HG03558 (cell line): Measurements from ENCODE around the gene BANF2.
"Not testable (repeated sequence)": the region's sequence is repeated elsewhere in the genome, so short reads cannot be mapped to it uniquely, and the experiment has no call there.

ENCODE experiments used
- ATAC-seq: cut with Tn5 transposase; IDR thresholded peaks from one replicate; pipeline ENCODE4 v1.9.1; 2021; ENCODE audit warnings: moderate number of reproducible peaks; ENCODE audit not compliant: unreplicated experiment; ENCODE audit errors: extremely low read depth

The BANF2 gene

DNA sequence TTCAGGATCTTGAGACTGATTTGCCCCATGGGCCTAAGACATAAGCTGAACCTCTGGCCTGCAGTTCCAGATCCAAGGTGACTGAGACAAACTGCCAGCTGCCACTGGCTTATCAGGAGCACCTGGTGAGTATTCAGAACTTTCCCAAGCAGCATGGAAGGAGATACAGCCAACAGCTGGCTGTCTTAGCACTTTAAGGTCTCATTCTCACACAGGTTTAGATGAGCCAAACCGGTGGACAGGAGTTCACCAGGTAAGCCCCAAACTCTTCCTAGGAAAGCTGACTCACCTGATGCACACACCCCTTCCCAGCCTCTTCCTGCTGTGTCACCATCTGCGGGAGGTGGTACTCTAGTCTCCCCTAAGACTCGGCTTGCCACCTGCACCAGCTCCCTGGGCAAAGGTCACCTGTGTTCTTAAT, at the start of gene BANF2:
TSS of gene BANF2 (plus strand) at position 36 of the 421 bp plus-strand sequence. CDS start 25,060 bp downstream, outside the sequence.
- ATAC-seq = no peak

DNA sequence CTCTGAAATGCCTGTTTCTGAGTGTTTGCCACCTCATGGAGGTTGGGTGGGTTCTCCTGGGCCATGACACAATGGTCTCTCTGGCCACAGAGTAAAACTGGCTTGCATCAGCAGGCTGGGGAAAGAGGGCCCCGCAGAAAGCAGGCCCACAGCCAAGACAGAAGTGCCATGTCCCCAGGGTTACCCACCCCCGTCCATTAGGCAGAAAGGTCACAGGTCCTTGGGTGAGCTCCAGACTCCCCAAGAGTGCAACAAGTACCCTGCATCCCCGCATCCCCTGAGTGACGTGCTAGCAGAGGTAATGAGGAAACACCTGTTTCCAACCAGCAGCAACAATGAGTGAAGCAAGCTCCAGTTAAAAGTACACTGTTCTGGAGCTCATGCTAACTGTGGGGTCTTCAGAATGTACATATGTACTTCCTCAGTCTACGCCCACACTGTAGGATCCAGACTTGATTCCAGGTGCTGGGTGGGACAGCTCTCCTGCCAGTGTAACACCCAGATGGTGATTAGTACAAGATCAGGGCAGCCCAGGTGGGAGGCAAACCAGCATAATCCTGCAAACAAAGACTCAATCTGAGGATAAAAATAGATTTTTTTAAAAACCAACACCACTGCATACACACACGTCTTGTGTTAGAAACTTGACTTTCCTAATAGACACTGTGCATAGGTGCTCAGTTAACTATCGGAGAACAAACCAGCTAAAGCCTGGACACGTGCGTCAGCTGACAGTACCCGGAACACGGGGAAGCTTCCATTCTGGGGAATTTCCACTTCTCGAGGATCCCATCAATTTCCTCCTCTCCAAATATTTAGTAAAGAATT, 49.3 kb upstream of the BANF2 start:
- no peak for ATAC-seq

DNA sequence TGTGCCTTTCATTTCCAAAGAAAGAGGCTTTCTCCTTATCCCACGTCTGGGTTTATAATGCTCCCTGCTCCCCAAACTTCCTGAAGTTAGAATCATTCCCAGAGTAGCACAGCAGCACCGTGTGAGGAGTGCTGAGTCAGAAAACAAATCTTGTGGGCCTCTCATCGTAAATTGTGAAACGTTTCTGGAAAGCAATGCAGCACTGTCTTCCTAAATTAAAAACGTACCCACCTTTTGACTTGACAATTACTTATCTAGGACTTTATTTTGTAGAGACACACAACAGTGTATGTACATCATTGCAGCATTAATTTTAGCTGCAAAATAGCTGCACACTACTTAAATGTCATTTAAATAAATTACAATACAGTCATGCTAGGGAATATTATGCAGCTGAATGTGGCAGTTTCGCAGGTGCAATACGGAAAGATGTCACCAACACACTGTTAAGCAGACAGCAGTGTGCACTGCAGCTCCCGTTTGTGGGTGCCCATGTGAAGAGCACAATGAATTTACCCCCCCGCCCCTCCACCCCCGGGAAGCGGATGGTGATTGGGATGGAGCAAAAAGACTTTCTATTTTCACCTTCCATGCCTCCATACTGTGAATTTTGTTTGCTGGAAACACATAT, 48.5 kb upstream of the BANF2 start:
- ATAC-seq = no peak

DNA sequence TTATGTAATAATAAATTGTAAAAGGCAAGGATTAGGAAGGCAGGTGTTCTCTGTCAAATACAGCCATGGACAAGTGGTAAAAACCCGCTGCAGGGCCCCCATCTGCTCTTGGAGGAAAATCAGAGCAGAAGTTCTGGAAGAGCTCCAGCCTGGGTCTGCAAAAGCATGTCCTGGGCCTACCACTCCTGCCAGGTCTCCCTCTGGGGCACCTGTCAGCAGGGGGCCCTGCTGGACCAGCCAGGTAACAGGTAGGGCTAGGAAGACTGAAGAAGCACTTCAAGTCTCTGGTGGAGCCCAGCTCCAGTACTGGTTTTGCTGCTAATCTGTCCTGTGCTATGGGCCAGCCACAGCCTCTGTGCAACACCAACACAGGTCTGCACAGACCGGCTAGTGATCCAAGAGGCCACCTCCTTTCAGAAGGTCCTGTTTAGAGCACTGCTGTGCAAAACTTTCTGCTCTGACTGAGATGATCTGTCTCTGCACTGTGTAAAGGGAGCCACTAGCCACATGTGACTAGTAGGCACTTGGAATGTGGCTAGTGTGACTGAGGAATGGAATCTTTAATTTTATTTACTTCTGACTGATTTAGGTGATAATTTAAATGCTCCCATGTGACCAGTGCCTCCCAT, 47.9 kb upstream of the BANF2 start:
- ATAC-seq = no peak

DNA sequence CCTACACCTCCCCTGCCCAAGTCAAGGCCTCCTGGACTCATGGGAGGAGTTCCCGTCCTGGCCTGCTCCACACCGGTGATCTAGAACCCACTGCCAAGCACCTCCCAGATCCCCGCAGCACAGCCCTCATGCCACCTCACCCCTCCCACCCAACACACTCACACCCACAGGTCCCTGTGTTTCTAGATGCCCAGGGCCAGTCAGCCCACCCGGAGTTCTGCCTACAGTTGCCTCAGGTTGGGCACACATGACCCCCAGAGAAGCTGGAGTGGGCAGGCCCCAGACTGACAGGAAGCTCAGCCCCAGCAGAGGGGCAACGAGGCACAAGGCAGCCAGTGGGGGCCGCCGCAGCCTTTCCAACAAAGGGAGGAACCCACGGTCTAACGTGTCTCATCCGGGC, 47.4 kb upstream of the BANF2 start:
- ATAC-seq = no peak

DNA sequence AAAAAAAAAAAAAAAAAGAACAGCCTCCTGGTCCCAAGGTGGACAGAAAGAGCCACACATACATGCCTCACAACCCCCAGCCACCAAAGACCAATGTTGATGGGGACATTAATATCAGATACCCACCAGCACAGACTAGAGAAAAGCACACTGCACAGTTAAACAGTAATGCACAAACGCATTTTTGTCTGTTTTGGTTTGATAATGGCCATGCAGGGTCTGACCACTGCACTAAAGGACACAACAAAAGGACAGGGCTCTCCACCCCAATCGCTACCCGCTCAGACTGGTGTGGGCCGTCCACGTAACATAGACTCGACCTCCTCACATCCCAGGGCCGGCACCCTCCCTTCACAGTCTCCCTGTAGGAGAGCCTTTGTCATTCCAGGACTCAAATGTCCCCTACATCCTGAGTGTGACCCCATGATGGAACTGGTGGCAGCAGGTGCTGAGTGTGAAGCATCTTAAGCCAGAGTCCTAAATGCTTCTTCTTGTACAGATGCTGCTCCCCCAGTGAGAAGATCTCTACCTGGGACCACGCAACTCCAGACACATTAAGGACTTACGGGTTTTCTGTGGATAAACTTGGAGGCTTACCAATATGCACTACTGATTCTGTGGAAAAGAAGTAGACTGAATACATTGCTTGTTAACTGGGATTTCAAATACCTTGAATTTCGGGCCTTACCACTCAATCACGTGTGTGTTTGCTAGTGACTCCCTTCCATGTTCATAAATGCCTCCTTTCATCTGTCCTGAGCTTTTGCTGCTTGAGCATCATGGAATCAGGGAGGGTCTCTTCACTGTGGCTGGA, 45.7 kb upstream of the BANF2 start:
- no peak for ATAC-seq

DNA sequence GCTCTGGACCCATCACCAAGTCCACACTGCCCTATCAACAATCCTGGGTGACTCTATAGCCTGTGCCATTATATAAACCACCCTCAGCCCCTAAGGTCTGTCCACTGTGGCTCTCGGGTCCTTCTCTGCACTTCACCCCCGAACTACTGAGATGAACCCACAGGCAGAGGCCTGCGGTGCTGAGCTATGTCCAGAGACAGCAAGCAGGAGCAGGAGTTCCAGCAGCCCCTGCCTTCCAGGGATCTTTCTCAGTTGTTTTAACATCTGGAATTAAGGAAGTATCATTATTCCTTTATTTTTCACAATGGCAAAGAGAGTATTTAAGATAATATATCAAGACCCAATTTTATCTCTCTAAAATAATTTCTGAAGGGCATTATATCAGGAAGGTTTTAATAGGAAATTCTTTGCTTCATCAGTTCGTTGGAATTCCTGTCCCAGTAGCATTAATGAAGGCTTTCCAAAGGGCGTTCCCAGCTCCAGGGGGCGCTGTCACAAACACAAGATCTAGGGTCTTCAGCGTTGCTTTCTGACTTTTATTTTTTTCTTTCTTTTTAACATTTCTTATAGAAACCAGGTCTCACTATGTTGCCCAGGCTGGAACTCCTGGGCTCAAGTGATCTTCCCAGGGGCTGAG, 45.0 kb upstream of the BANF2 start:
- no peak for ATAC-seq

DNA sequence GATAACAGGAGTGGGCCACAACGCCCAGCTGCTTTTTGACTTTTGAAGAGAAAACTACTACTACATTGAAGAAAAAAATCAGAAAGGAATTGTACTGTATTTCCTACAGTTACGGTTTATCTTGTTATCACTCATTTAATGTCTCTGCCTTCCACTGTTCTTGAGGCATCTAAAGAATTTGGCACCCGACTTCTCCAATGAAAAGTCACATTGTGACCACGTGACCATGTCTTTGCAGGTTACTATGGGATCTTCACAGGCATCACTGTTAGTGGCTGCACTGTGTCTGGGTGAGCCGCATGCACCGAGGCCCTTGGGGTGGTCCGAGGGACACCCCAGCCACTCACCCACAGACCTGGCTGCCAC, 44.5 kb upstream of the BANF2 start:
- ATAC-seq = no peak

DNA sequence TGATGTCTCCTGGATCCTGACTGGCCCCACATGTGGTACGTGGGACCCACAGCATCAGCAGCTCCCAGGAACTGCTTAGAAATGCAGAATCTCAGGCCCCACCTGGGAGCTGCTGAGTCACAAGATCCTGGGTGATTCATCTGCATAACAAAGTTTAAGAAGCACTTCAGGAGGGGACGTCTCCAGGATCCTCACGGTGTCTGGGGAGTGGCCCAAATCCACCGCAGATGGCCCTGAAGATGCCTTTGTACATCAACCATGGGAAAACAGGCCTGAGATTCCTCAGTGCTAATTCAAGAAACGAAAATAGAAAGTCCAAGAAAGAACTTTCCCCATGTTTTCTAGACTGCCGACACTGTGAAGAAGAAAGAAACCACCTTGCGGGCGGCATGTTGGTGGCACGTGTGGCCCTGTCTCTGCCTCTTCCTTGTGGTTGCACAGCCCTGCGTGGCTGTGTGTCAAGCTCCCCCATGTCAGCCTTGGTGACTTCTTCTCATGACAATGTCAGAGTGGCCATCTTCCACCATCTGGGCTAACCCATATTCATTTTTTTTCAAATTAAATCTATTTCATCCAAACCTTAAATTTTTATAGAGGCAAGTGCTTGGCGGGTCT, 43.8 kb upstream of the BANF2 start:
- no peak for ATAC-seq

DNA sequence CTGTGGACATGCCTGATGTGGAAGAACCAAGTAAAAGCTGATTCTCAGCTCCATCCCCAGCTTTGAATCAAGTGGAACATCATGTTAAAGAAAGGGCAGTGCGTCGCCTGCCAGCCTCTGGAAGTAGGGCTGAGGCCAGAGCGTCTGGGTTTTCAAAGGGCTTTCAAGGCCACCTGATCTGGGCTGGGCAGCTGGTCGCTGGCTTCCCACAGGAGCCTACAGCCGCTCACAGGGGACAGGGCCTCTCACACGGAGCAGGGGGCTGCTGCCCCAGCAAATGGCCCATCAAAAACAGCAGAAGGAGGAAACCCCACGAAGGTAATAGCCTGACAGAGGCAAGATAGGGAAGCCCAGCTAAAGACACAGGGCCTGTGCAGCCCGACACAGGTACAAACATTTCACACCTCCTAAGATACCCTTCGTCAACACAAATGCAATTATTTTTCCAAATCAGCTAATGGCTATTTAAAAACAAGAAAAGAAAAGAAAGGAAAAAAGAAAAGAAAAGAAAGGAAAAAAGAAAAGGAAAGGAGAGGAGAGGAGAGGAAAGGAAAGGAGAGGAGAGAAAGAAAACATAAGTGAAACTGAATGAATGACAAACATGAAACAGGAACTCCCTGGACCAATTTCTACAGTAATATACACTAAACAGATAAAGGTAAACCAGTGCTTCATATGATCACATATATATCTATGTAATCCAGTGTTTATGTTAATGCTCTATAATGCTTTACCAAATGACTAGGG, 42.5 kb upstream of the BANF2 start:
- no peak for ATAC-seq

DNA sequence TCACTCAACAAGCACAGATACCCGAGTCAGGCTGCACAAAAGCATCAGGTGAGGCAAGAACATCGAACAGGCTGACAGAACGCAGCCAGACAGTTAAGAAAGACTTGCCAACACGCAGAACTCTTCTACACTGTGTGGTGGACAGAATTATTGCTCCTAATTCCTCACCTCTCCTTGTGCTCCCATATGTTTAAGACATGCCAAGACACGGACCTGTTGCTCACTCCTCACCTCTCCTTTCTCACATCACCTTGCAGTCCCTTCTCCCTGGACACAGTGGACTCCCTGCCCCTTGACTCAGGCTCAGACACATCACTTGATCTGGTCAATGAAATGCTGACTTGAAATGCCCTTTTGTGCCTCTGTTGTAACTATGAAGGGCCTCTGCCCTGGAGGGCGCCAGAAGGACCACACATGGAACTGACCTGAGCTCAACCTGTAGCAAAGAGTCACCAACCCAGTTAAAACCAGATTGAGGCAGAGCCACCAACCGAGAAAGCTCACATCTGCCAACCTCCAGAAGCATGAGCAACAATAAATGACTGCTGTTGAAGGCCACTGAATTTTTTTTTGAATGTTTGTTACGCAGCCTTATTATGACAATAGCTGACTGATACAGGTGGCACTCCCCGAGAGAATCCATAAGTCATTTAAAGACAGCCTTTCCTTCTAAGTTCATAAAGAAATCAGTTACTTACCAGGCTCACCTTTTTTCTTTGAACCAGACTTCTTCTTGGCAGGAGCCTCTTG, 41.7 kb upstream of the BANF2 start:
- no peak for ATAC-seq

DNA sequence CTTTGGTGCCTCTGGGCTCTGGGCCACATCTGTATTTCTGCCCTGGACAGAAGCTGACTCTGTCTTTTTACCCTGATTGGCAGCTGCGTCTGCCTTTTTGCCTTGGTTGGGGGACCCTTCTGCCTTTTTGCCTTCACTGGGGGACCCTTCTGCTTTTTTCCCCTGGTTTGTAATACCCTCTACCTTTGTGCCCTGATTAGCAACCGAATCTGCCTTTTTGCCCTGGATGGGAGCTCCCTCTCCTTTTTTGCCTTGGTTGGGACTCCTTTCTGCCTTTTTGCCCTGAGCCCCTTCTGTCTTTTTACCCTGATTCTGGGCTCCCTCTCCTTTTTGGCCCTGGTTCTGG, 41.1 kb upstream of the BANF2 start:
- ATAC-seq = no peak

DNA sequence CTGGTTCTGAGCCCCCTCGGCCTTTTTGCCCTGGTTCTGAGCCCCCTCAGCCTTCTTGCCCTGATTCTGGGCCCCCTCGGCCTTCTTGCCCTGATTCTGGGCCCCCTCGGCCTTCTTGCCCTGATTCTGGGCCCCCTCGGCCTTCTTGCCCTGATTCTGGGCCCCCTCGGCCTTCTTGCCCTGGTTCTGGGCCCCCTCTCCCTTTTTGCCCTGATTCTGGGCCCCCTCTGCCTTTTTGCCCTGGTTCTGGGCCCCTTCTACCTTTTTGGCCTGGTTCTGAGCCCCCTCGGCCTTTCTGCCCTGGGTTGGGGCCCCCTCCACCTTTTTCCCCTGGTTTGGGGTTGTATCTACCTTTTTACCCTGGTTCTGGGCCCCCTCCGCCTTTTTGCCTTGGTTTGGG, 40.4 kb upstream of the BANF2 start:
- not testable (repeated sequence) for ATAC-seq

DNA sequence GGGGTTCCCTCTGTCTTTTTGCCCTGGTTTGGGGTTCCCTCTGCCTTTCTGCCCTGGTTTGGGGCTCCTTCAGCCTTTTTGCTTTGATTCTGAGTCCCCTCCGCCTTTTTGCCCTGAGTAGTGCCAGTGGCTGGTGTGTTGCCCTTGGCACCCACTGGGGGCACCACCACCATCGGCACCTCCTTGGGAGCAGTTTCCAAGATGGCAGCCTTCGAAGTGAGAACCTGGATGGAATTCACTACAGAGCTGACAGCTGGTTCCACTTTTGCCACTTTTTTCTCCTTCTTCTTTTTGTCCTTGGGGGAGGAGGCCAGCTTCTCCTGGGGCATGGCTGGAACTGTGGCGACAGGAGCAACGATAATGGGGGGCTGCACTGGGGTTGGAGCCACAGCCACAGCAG, 40.0 kb upstream of the BANF2 start:
- ATAC-seq = no peak

DNA sequence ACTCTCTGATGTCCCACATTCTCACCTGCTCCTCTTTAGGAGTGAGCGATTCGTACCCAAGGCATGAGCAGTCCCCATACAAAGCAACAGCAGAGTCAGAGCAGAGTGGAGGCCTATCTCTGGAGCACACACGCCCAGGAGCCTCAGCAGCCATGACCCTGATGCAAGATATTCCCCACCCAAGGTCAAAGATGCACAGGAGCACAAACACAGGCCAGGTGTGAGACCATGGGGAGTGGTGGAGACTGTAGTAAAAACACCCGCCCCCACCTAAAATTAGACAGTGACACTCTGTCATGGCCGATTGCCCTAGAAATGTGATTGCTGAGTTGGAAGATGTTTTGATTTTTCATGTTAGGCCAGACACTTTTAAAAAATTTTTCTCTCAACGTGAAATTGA, 39.1 kb upstream of the BANF2 start:
- no peak for ATAC-seq

DNA sequence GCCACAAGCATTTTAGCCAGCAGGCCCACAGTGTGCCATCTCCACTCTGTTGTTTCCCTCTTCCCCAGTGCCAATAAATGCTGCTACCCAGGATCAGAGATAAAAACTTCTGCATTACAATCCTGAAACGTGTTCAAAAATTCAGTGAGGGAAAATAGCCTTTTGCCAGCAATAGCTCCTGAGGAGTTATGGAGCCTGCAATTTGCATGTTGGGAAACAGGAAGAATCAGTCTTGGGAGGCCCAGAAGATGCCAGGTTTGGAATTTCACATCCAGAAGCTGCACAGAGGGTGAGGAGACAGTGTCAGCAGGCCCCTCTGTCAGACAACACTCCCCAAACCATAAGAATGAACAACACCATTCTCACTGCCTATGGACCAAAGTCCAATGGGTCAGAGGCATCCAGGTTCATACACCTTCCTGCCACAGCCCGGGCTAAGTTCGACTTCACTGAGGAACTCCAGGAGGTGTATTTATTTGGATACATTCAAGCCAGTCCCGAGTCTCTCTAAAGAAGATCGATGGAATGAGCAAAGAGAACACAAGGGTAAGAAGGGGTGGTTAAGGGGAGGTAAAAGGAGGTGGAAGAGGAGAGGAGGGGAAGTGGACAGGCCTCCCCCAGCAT, 38.5 kb upstream of the BANF2 start:
- no peak for ATAC-seq

DNA sequence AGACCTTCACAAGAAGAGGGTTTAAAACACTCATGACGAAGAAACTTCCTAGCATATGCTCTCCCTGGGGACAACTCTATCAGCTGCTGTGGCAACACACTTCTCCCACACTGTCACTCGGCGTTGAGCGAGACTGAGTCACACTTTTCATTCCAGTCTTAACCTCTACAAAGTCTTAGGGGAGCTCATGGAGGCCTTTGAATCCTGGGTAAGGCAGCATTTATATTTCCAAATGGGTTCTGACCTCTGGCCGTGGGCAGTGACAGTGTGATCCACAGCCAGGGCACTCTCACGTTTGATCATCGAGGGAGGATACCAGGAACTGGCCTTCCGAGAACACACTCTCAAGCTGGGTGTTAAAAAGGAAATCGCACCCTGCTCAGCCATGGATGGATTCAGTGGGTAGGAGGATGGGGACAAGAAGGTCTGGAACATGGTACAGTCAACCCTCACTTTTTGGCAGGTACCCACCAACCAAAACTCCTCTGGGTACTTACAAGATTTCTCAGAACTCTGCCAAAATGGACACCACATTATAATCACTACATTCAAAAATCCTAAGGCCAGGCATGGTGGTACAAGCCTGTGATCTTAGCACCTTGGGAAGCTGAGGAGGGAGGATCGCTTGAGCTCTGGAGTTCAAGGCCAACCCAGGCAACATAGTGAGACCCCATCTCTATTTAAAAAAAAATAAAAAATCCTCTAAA, 37.3 kb upstream of the BANF2 start:
- no peak for ATAC-seq

DNA sequence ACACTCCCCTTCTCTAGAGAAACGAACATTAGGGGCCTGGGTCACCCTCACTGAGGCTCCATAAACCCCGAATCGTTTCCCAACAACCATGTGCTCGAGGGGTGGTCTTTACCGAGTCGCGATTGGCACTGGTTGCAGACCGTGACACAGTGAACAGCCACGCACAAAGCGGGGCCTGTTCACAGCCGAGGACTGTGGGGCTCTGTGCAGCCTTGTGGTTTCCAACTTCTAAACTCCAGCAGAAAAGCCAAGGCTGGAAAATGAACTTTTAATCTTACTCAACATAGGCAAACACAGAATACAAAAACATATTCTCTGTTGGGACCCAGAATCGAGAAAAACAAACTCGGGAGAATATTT, 36.7 kb upstream of the BANF2 start:
- no peak for ATAC-seq
